ENCODE data around the gene DSC2.

Gene DSC2

DNA sequence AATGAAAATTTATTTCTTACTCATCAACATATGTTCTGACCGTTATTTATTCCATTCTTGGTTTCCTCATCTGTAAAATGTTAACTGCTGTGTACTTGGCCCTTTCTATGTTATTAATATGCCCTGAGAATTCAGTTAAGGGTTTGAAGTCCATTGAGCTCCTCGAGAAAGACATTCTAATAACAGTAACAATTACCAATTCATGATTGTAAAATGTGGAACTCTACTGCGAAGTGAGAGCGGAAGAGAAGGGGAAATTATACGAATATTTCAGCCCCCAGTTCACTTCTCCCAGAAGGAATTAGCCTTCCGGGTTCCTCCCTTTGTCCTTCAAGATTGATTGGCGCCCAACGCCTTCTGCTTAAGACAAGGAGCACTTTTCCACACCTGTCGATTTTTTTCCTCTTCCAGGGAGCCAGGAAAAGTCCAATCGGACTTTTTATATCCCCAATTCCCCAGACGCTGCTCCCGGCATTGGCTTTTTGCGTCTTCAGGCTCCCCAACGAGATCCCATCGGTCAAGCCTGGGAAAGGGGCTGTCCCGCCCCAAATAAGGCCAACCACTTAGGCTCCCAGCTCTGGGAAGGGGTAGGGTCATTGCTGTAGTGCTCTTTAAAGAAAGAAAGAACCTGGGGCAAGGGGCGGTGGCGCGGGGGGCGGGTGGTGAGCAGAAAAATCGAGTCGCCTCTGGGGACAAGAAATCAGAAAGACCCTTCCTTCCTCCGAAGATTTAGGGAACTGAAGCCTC, 1.6 kb downstream of the DSC2 start:
- CTCF ChIA-PET, result no interaction called here
- TF ChIP-seq CTCF (conservative IDR thresholded peaks at IDR 0.05; ENCODE audit: low read depth), result no peak
- POLR2A ChIA-PET (ENCODE audit: low non-redundant PET), result interaction anchor here (0.7 kb wide), 1 partner anchor 23 kb away, joined by 3 read pairs; no protein-coding TSS in a partner anchor
- H3K27ac ChIP-seq, result peak overlapping the region; percentile 80
- no peak for DNase-seq (ENCODE audit: low spot score)

- H3K27ac ChIP-seq, result no peak overlapping the region
- no peak for TF ChIP-seq CTCF (conservative IDR thresholded peaks at IDR 0.05; ENCODE audit: low read depth)
- ChIA-PET CTCF (no interaction called here), POLR2A (ENCODE audit: low non-redundant PET) (interaction anchor here (0.7 kb wide), 1 partner anchor 24 kb away, joined by 3 read pairs; no protein-coding TSS in a partner anchor)
- no peak for DNase-seq (ENCODE audit: low spot score)
Observed at GRCh38 chr18:31099450-31100230, 2.6 kb downstream of the DSC2 start.

- H3K27ac ChIP-seq, result no peak overlapping the region
- no peak for TF ChIP-seq CTCF (conservative IDR thresholded peaks at IDR 0.05; ENCODE audit: low read depth)
- ChIA-PET POLR2A (ENCODE audit: low non-redundant PET) (no interaction called here), CTCF (no interaction called here)
- DNase-seq (ENCODE audit: low spot score), result no peak
Observed at GRCh38 chr18:31098878-31099277, 3.3 kb downstream of the DSC2 start.

DNA sequence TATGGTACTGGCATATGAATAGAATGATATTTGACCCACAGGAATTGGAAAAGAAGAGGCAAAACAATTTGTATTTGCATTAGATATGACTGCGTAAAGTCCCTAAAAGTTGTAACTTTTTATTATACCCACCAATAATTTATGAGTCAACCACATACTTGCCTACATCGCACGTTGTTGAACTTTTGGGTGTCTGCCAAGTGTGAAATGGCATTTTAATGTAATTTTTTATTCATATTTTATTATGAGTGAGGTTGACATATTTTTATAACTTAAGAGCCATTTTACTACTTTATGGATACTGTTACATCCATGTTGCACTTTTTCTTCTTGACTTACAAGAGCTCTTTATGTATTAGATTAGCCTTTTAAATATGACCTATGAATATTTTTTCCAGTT, 4.6 kb downstream of the DSC2 start:
- POLR2A ChIA-PET (ENCODE audit: low non-redundant PET), result no interaction called here
- no peak for TF ChIP-seq CTCF (conservative IDR thresholded peaks at IDR 0.05; ENCODE audit: low read depth)
- CTCF ChIA-PET, result interaction anchor here (0.6 to 0.7 kb wide), 5 partner anchors 62 to 566 kb away, joined by 3 to 4 read pairs (median 3); no protein-coding TSS in a partner anchor
- no peak for DNase-seq (ENCODE audit: low spot score)
- no peak overlapping the region for H3K27ac ChIP-seq

DNA sequence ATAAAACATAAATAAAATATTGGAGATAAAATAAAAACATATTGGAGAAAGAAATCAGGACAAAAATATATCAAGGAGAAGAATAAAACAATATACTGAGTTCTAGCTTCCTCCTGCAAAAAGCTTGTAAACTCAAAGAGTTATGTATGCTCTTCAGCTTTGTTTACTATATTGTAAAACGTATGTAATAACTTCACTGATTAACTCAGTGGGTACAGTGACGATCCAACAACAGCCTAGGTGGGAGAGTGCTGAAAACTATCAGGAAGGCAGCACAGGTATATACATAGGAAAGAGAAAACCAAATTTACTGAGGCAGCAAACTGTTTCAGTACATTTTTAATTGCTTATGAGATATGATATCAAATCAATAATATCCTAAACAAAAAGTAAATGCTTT, 8.3 kb downstream of the DSC2 start:
- ChIA-PET CTCF (no interaction called here), POLR2A (ENCODE audit: low non-redundant PET) (no interaction called here)
- no peak for DNase-seq (ENCODE audit: low spot score)
- no peak for TF ChIP-seq CTCF (conservative IDR thresholded peaks at IDR 0.05; ENCODE audit: low read depth)
- no peak overlapping the region for H3K27ac ChIP-seq

GRCh38 chr18:31093294-31093693, 8.9 kb downstream of the DSC2 start:
- no peak for DNase-seq (ENCODE audit: low spot score)
- no peak for TF ChIP-seq CTCF (conservative IDR thresholded peaks at IDR 0.05; ENCODE audit: low read depth)
- POLR2A ChIA-PET (ENCODE audit: low non-redundant PET), result no interaction called here
- CTCF ChIA-PET, result no interaction called here
- H3K27ac ChIP-seq, result no peak overlapping the region

Data from RWPE1 (cell line).